PC-3 (cell line): ENCODE data around the gene FGFR2.

Experiments
- EZH2 ChIP-seq: fragments of 300-600 bp; sonication (generic); IDR thresholded peaks from one replicate; pipeline ENCODE4 v1.6.1; 2017; ENCODE audit warnings: antibody characterized with exemption, mild to moderate bottlenecking, low read length; ENCODE audit not compliant: unreplicated experiment
- EZH2phosphoT487 ChIP-seq: fragments of 300-600 bp; sonication (generic); IDR thresholded peaks from 2 replicates; pipeline ENCODE4 v1.6.1; 2018; ENCODE audit warnings: mild to moderate bottlenecking, antibody characterized with exemption, low read length, borderline replicate concordance
- TF ChIP-seq, protein P1 (sequence below): fragments of 300-600 bp; sonication (generic); conservative IDR thresholded peaks from 2 replicates; pipeline ENCODE4 v1.5.1; 2017; ENCODE audit warnings: antibody characterized with exemption, low read depth, mild to moderate bottlenecking, low read length

DNA sequence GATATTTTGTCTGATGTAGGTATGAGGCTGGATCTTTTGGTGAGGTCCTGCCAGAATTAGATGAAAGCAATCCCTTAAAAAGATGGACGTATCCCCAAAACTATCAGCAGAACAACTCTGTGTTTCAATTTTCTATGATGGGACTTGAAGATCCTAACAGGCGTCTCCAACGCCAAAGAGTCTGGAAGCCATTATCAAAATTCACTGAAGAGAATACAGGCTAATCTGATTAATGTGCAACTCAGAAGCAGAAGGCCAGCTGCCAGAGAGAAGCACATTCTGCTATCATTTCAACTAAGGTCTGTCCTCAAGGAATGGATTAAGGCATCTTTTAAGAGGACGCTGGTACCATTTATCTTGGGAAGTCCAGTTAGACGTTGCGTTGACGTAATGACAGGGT lies 119.7 kb downstream of the FGFR2 start:
- no peak for TF ChIP-seq EZH2phosphoT487
- TF ChIP-seq, protein P1, sequence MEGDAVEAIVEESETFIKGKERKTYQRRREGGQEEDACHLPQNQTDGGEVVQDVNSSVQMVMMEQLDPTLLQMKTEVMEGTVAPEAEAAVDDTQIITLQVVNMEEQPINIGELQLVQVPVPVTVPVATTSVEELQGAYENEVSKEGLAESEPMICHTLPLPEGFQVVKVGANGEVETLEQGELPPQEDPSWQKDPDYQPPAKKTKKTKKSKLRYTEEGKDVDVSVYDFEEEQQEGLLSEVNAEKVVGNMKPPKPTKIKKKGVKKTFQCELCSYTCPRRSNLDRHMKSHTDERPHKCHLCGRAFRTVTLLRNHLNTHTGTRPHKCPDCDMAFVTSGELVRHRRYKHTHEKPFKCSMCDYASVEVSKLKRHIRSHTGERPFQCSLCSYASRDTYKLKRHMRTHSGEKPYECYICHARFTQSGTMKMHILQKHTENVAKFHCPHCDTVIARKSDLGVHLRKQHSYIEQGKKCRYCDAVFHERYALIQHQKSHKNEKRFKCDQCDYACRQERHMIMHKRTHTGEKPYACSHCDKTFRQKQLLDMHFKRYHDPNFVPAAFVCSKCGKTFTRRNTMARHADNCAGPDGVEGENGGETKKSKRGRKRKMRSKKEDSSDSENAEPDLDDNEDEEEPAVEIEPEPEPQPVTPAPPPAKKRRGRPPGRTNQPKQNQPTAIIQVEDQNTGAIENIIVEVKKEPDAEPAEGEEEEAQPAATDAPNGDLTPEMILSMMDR, result no peak
- no peak for TF ChIP-seq EZH2
